ENCODE results near the gene RIBC2.

DNA sequence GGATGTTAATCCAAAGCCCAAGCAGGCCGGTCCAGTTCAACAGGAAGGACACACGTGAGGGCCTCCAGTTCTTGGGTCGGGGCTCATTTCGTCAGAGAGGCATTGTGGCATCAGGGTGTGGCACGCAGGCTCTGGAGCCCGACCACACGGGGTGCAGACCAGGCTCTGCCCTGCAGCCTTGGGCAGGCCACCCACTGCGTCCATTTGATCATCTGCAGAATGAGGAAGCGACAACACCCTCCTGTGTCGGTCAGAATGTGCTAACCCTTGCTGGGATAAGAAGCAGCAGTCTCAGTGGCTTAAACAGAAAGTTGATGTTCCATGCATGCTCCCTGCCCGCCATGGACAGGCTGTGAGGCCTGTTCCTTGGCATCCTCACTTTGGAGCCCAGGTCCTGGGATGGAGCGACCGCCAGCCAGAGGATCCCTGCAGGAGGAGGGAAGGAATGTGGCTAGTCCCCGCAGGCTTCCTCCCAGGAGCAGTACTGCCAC is 10.8 kb downstream of the RIBC2 start:
- TF ChIP-seq, protein P1, sequence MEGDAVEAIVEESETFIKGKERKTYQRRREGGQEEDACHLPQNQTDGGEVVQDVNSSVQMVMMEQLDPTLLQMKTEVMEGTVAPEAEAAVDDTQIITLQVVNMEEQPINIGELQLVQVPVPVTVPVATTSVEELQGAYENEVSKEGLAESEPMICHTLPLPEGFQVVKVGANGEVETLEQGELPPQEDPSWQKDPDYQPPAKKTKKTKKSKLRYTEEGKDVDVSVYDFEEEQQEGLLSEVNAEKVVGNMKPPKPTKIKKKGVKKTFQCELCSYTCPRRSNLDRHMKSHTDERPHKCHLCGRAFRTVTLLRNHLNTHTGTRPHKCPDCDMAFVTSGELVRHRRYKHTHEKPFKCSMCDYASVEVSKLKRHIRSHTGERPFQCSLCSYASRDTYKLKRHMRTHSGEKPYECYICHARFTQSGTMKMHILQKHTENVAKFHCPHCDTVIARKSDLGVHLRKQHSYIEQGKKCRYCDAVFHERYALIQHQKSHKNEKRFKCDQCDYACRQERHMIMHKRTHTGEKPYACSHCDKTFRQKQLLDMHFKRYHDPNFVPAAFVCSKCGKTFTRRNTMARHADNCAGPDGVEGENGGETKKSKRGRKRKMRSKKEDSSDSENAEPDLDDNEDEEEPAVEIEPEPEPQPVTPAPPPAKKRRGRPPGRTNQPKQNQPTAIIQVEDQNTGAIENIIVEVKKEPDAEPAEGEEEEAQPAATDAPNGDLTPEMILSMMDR (conservative IDR thresholded peaks at IDR 0.05; ENCODE audit: low read length), result no peak
- no peak for TF ChIP-seq EZH2phosphoT487 (IDR thresholded peaks at IDR 0.05; ENCODE audit: borderline replicate concordance)

Measured in Loucy (cell line).